HG02759 (cell line): ENCODE measurements around the gene PCDHGA2.

Experiments
- ATAC-seq: cut with Tn5 transposase; IDR thresholded peaks from one replicate; pipeline ENCODE4 v1.9.1; 2021; ENCODE audit warnings: mild to moderate bottlenecking, moderate library complexity; ENCODE audit not compliant: unreplicated experiment

PCDHGA2 gene

DNA sequence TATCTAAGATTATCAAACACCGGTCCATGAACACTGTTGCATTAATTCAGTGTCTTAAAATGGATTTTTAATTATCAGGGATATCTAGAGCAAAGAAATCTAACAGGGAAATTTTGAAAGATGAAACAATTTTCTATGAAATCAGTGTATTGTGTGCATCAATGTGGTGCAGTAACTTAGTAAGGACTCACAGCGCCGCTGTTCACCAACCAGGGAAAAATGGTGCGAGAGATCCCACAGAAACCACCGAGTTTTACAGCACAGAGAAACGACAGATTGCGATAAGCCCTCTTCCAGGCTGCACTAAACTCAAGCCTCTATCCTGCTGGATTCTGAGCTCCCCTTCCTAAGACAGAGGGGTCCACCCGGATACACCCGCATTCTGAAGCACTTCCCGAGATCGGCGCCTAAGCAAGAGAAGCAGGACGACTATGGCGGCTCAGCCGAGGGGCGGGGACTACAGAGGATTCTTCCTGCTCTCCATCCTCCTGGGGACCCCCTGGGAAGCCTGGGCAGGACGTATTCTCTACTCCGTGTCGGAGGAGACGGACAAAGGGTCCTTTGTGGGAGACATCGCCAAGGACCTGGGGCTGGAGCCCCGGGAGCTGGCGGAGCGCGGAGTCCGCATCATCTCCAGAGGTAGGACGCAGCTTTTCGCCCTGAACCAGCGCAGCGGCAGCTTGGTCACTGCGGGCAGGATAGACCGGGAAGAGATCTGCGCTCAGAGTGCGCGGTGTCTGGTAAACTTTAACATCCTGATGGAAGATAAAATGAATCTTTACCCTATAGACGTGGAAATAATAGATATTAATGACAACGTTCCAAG is 44.1 kb downstream of the PCDHGA2 start, which contains the start of gene PCDHGA7:
PCDHGA7 (plus strand) TSS at position 274 of the 826 bp plus-strand sequence; CDS start at position 432, 158 bp downstream.
- ATAC-seq, result no peak

GRCh38 chr5:141383345-141383744 is 44.8 kb downstream of the PCDHGA2 start:
- ATAC-seq, result no peak

DNA sequence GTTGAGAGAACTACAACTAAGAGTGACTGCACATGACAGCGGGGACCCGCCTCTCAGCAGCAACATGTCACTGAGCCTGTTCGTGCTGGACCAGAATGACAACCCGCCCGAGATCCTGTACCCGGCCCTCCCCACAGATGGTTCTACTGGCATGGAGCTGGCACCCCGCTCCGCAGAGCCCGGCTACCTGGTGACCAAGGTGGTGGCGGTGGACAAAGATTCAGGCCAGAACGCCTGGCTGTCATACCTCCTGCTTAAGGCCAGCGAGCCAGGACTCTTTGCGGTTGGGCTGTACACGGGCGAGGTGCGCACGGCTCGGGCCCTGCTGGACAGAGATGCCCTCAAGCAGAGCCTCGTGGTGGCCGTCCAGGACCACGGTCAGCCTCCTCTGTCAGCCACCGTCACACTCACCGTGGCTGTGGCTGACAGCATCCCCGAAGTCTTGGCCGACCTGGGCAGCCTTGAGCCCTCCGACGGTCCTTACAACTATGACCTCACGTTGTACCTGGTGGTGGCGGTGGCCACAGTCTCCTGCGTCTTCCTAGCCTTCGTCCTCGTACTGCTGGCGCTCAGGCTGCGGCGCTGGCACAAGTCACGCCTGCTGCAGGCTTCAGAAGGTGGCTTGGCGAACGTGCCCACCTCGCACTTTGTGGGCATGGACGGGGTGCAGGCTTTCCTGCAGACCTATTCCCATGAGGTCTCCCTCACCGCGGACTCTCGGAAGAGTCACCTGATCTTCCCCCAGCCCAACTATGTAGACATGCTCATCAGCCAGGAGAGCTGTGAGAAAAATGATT is 46.1 kb downstream of the PCDHGA2 start:
- ATAC-seq, result no peak

- peak; percentile 70 for ATAC-seq
Observed at GRCh38 chr5:141387557-141388311, 49.2 kb downstream of the PCDHGA2 start, which contains the start of gene PCDHGB4. PCDHGB4 (plus strand) TSS chr5:141387698; CDS start chr5:141387885, 187 bp downstream.

- no peak for ATAC-seq
Observed at GRCh38 chr5:141388661-141389060, 50.1 kb downstream of the PCDHGA2 start.

GRCh38 chr5:141389153-141390042 is 50.8 kb downstream of the PCDHGA2 start:
- no peak for ATAC-seq

- ATAC-seq, result no peak
Observed at GRCh38 chr5:141392429-141393198, 54.1 kb downstream of the PCDHGA2 start, which contains the start of gene PCDHGA8. PCDHGA8 (plus strand) TSS chr5:141392633; CDS start chr5:141392814, 181 bp downstream.
